NCI-H187 (cell line): ENCODE results near the gene MEI1.
"Not testable (repeated sequence)": the region's sequence is repeated elsewhere in the genome, so short reads cannot be mapped to it uniquely, and the experiment has no call there.

Experiments
- DNase-seq, 2 experiments: peaks; one replicate each; lab custom pipeline; 2025; lab: John Stamatoyannopoulos, UW

Gene MEI1

GRCh38 chr22:41699264-41700107 is at the start of gene MEI1:
MEI1 (plus strand) TSS chr22:41699503; CDS start chr22:41699539, 36 bp downstream.
- DNase-seq: no peak

- DNase-seq: no peak
Measured at GRCh38 chr22:41650229-41650628, 49.1 kb upstream of the MEI1 start.

GRCh38 chr22:41650821-41651220 is 48.5 kb upstream of the MEI1 start:
- DNase-seq: no peak

DNA sequence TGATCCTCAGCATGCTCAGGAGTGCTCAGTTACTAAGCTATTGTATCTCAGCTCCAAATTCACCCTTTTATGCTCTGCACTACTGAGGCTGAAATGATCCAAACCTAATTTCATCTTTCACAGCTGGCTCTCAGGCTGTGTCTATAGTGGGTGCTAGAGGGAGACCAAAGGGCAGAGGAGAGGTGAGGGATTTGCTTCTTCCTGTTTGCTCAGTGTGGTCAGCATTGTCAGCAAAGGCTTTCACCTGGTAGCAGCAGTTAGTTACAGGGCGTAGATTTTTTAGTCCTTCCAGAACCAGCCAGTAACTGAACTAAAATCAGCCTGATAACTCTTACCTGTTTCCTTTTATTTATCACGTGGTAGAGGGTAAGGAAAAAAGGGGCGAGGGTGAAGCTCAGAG is 45.0 kb upstream of the MEI1 start:
- no peak for DNase-seq

- no peak for DNase-seq
Measured at GRCh38 chr22:41656556-41656955, 42.7 kb upstream of the MEI1 start.

- DNase-seq: no peak
Measured at GRCh38 chr22:41657709-41658108, 41.6 kb upstream of the MEI1 start.

- no peak for DNase-seq
Measured at GRCh38 chr22:41658869-41659268, 40.4 kb upstream of the MEI1 start.

DNA sequence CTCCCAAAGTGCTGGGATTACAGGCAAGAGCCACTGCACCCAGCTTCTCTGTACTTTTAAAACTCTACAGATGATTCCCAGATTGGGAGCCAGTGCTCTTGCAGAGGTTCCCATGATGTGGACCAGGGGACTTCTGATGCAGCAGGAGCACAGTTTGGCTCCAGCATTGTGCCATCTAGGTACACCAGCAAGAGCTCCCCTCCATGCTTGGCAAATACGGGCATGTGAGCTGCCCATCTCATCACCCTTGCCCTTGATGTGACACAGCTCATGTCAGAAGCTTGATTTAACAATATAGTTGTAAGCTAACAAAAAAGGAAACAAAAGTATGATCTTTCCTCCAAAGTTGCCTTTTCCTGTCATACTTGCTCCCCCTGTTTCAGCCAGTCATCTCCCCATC is 39.4 kb upstream of the MEI1 start:
- no peak for DNase-seq

- DNase-seq: no peak
Measured at GRCh38 chr22:41660416-41660815, 38.9 kb upstream of the MEI1 start.

DNA sequence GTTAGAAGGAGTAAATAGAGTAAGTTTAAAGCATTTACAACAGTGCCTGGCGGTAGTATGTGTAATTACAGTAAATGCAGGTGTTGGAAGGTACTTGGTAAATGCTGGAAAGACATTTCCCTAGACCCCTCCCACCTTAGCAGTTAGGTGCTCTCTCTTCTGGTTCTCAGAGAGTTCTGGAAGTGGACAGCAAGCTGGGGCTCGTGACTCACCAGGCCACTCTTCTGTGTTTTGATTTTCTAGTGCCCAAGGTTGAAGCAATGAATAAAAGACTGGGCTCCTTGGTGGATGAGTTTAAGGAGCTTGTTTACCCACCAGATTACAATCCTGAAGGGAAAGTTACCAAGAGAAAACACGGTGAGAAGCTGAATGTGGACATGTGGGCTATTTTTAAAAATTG is 38.2 kb upstream of the MEI1 start:
- DNase-seq: no peak

DNA sequence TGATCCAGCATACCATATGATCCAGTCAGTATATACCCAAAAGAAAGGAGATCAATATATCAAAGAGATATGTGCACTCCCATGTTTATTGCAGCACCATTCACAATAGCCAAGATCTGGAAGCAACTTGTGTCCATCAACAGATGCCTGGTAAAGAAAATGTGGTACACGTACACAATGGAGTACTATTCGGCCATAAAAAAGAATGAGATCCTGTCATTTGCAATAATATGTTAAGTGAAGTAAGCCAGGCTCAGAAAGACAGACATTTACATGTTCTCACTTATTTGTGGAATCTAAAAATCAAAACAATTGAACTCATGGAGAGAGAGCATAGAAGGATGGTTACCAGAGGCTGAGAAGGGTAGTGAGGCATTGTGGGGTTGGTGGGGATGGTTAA is 37.6 kb upstream of the MEI1 start:
- DNase-seq: no peak

- not testable (repeated sequence) for DNase-seq
Measured at GRCh38 chr22:41663594-41663993, 35.7 kb upstream of the MEI1 start.

- DNase-seq: no peak
Measured at GRCh38 chr22:41664490-41664889, 34.8 kb upstream of the MEI1 start.

GRCh38 chr22:41664951-41665350 is 34.4 kb upstream of the MEI1 start:
- no peak for DNase-seq

DNA sequence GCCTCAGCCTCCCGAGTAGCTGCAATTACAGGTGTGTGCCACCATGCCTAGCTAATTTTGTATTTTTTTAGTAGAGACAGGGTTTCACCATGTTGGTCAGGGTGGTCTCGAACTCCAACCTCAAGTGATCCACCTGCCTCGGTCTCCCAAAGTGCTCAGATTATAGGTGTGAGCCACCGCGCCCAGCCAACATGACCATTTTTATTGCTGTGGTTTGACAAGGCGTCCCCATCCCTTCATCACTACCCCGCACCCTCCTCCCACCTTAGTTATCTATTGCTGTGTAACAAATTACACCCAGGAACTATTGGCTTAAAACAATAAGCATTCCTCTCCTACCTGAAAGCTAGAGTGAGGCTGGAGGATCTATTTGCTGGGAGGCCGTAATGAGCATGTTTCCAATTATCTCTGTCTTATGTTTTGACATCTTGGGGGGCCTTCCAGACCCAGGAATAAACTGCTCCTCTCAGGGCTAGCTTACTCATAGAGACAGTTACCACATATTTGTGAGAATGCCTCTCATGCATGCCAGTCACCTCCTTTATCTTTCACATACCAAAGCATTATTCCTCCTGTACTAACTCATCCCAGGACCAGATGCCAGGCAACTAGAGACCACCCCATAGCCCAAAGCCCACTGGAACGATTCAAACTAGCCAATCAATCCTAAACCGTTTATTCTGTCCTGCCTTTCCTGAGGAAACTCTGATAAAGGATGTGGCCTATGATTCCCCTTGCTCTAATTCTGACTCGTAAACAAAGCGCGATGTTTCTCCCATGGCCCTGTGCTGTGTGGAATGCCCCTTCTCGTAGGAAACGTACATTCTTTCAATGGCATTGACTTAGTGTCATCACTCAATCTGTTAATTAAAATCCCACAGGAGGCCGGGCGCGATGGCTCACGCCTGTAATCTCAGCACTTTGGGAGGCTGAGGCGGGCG is 30.1 kb upstream of the MEI1 start:
- DNase-seq: no peak

DNA sequence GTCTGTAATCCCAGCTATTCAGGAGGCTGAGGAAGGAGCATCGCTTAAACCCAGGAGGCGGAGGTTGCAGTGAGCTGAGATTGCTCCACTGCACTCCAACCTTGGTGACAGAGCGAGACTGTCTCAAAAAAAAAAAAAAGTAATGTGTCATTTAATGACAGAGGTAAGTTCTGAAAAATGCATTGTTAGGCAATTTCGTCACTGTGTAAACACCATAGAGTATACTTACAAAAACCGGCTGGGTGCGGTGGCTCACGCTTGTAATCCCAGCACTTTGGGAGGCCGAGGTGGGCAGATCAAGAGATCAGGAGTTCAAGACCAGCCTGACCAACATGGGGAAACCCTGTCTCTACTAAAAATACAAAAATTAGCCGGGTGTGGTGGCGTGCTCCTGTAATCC is 27.2 kb upstream of the MEI1 start:
- not testable (repeated sequence) for DNase-seq

DNA sequence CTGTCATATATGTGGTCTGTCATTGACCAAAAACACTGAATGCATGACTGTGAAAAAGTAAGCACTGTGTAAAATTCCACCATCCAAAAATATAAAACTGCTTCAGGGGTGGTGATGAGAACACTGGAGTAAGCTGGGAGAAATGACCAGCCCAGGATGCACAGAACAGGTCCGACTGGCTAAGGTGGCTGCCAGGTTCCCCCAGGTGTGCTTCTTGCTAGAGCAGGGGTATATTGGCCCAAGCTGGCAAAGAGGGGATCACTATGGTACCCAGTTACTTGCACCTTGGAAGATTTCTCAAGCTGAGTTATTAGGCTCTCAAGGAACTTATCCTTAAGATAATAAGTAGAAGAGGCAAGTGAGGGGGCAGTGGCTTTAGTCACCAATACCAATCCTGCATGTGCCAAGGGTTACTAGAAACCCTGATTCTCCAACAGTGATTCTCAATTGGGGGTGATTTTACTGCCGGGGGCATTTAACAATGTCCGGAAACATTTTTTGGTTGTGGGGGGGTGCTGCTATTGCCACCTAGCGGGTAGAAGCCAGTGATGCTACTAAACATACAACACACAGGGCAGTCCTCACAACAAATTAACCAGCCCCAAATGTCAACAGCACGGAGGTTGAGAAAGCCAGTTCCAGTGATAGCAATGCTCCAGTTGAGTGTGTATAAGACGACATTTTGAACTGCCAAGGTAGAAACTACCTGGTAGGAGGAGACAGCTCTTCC is 26.4 kb upstream of the MEI1 start:
- DNase-seq: no peak

DNA sequence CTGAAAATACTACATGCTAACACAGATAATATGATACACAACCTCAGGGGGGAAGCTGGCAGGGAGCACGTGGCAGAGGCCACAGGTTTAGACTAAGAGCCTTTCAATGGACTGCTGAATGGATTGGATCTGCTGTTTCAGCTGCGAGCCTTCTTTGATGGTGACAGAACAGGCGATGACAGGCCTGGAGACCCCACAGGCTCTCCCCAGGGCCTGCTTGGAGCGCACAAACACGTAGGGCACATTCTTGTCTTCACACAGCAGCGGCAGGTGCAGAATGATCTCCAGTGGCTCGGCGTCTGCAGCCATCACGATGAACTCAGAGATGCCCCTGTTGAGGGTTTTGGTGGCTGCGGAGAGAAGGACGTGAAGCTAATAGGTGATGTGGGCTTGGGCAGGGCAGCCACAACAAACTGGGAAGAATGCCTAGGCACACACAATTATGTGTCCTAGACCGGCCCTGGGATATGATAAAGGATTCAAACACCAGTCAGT is 24.4 kb upstream of the MEI1 start:
- no peak for DNase-seq

- no peak for DNase-seq
Measured at GRCh38 chr22:41676134-41676533, 23.2 kb upstream of the MEI1 start.

- DNase-seq: no peak
Measured at GRCh38 chr22:41681616-41682015, 17.7 kb upstream of the MEI1 start.

GRCh38 chr22:41682033-41682807 is 17.1 kb upstream of the MEI1 start:
- DNase-seq: no peak
